Mucosa of rectum (tissue), 2 donors: ENCODE measurements around the gene PLCG2.
"Not testable (repeated sequence)": the region's sequence is repeated elsewhere in the genome, so short reads cannot be mapped to it uniquely, and the experiment has no call there.

Source experiments
- H3K27ac ChIP-seq, 2 donors: one replicate each; pipeline ENCODE4 v1.7.0; 2013; ENCODE audit warnings: inconsistent platforms in 2 of 2, low read depth in 2 of 2, low read length in 2 of 2
- H3K27me3 ChIP-seq, 2 donors: one replicate each; pipeline ENCODE4 v1.7.0; 2013; ENCODE audit warnings: low read length in 2 of 2; ENCODE audit not compliant: control insufficient read depth in 2 of 2, insufficient read depth in 2 of 2
- H3K36me3 ChIP-seq, 2 donors: one replicate each; pipeline ENCODE4 v1.7.0; 2013; ENCODE audit warnings: low read length in 2 of 2; ENCODE audit not compliant: control insufficient read depth in 2 of 2, insufficient read depth in 2 of 2
- H3K4me1 ChIP-seq, 2 donors: one replicate each; pipeline ENCODE4 v1.7.0; 2013; ENCODE audit warnings: low read length in 2 of 2, mild to moderate bottlenecking in 1 of 2; ENCODE audit not compliant: control insufficient read depth in 2 of 2, insufficient read depth in 2 of 2
- H3K4me3 ChIP-seq, 2 donors: one replicate each; pipeline ENCODE4 v1.7.0; 2013; ENCODE audit warnings: low read length in 2 of 2
- H3K9ac ChIP-seq, 2 donors: one replicate each; pipeline ENCODE4 v1.7.0; 2013; ENCODE audit warnings: low read length in 2 of 2, low read depth in 1 of 2, mild to moderate bottlenecking in 1 of 2
- H3K9me3 ChIP-seq, 2 donors: one replicate each; pipeline ENCODE4 v1.7.0; 2013; ENCODE audit warnings: low read length in 2 of 2; ENCODE audit not compliant: control insufficient read depth in 2 of 2
- donor health status: healthy.
- donor health status: Normal muscosa, but diverticular disease.

The PLCG2 gene

DNA sequence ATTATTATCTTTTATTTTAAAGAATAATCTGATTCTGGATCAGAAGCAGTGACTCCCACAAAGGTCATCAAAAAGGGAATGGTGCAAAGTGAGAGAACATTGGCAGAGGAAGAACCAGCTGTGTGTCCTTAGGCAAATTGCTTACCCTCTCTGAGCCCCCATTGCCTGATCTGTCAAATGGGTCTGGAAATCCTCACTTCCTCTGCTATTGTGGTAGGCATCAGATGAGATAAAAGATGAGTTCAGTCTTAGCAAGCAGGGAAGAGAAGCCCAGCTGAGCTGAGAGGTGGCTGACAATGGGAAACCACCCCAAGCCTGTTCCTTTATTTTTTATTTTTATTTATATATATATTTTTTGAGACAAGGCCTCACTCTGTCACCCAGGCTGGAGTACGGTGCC lies 24.2 kb upstream of the PLCG2 start:
- H3K27me3 ChIP-seq: peaks cover 0 to 2% of the 10 kb centered on the region in 2 donors
- H3K27ac ChIP-seq: no peak overlapping the region
- no peak overlapping the region for H3K9ac ChIP-seq
- H3K36me3 ChIP-seq: no peaks in the 10 kb centered on the region
- H3K4me3 ChIP-seq: no peak overlapping the region
- H3K4me1 ChIP-seq: peaks cover 0 to 10% of the 10 kb centered on the region in 2 donors
- no peaks in the 10 kb centered on the region for H3K9me3 ChIP-seq

DNA sequence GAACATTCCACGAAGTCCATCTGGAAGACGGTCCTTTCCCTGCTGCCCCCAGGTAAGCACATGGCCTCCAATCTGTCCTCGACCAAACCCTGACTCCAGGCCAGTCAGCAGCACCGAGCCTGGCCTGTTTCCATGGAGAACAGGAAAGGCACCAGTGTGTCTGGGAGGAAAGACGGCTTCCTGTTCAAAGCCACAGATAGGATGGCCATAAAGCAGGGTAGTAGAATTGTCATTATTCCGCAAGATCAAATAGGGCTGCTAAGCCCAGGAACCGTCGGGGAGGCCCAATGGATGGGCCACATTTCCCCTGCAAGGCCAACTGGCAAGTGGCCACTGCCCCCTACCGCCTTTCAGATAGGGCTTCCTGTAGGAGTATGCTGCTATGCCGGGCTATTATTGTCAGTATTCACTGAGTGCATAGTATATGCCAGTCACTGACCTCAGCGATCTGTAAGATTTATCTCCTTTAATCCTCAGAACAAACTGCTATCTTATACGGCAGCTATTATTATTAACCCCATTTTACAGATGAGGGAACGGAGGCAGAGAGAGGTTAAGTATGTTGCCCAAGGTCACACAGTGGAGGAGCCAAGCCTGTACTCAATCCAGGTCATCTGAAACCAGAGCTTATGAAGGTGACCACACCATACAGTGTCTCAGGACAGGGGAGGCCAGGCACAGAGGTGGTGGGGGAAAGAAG lies 23.0 kb upstream of the PLCG2 start:
- no peaks in the 10 kb centered on the region for H3K9me3 ChIP-seq
- no peak overlapping the region for H3K9ac ChIP-seq
- H3K27ac ChIP-seq: no peak overlapping the region
- no peaks in the 10 kb centered on the region for H3K36me3 ChIP-seq
- peaks cover 0 to 2% of the 10 kb centered on the region in 2 donors for H3K27me3 ChIP-seq
- H3K4me1 ChIP-seq: peaks cover 0 to 10% of the 10 kb centered on the region in 2 donors
- no peak overlapping the region for H3K4me3 ChIP-seq

DNA sequence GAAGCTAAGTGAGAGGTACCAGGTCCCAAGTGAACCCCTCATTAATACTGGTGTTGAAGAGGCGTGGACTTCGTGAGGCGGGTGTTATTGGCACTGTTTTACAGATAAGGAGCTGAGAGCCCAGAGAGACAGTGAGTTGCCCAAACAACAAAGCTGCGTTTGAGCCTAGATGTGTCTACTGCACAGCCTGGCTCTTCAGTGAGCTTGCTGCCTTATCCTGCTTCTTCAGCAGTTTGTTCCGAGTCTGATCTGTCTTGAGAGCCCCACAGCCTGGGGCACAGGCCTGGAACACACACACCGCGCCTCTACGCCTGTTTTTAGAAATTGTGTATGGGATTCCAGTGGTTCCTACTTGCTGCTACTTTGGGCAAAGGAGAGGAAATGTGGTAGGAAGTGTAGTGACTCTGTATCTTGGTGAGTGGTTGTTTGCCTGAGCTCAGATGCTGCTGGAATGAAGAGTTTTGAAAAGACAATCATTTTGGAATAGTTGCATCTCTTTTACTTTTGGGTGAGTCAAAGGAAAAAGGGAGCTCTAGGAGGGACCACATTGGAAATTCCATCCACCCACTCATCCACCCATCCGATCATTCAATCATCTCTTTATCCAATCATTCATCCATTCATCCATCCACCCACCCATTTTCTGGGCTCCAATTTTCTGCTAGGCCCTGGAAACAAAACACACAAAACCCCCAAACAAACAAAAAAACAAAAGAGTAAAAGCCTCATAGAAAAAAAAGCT lies 22.3 kb upstream of the PLCG2 start:
- no peaks in the 10 kb centered on the region for H3K36me3 ChIP-seq
- no peak overlapping the region for H3K4me3 ChIP-seq
- H3K27me3 ChIP-seq: peaks cover 0 to 2% of the 10 kb centered on the region in 2 donors
- no peak overlapping the region for H3K27ac ChIP-seq
- peaks cover 0 to 10% of the 10 kb centered on the region in 2 donors for H3K4me1 ChIP-seq
- H3K9me3 ChIP-seq: no peaks in the 10 kb centered on the region
- H3K9ac ChIP-seq: no peak overlapping the region

DNA sequence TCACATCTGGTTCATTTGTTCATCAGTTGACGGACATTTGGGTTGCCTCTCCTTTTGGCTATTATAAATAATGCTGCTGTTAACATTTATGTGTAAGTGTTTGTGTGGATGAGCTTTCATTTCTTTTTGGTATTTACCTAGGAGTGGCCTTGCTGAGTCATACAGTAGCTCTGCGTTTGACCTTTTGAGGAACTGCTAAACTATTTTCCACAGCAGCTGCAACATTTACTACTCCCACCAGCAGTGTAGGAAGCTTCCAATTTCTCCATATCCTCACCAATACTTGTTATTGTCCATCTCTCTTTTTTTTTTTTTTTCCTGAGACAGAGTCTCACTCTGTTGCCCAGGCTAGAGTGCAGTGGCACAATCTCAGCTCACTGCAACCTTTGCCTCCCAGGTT lies 20.7 kb upstream of the PLCG2 start:
- Histone ChIP-seq H3K9me3 (no peaks in the 10 kb centered on the region), H3K4me3 (no peak overlapping the region), H3K27ac (no peak overlapping the region), H3K9ac (no peak overlapping the region), H3K27me3 (peaks cover 0 to 2% of the 10 kb centered on the region in 2 donors), H3K36me3 (no peaks in the 10 kb centered on the region), H3K4me1 (peaks cover 0 to 5% of the 10 kb centered on the region in 2 donors)

DNA sequence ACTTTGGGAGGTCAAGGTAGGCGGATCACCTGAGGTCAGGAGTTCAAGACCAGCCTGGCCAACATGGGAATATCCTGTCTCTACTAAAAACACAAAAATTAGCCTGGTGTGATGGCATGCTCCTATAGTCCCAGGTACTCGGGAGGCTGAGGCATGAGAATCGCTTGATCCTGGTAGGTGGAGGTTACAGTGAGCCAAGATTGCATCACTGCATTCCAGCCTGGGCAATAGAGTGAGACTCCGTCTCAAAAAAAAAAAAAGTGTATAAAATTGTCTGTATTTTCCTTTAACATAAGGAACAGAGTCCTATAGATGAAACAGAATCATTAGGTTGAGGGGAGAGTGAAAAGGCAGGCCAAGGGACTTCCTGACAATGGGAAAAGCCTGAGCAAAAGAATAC lies 16.8 kb upstream of the PLCG2 start:
- H3K27me3 ChIP-seq: peaks cover 8 to 26% of the 10 kb centered on the region in 2 donors

DNA sequence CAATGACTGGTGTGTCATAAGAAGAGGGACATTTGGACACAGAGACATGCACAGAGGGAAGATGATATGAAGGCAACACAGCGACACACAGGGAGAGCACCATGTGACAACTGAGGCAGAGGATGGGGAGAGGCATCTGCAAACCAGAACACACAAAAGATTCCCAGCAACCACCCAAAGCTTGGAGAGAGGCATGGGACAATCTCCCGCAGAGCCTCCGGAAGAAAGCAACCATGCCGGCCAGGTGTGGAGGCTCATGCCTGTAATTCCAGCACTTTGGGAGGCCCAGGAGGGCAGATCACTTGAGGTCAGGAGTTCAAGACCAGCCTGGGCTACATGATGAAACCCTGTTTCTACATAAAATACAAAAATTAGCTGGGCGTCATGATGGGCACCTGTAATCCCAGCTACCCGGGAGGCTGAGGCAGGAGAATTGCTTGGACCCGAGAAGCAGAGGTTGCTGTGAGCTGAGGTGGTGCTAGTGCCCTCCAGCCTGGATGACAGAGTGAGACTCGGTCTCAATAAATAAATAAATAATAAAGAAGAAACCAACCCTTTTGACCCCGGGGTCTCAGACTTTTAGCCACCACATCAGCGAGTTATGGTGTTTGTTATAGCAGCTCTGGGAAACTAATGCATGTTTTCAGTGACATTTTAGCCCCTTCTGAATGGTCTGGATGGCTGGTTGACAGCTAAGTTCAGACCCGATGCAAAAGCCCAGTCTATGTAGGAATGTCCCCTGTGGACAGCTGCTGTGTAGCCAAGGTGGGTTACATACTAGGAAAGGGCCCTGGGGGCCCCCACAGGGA lies 13.8 kb upstream of the PLCG2 start:
- Histone ChIP-seq H3K4me1 (peaks cover 0 to 2% of the 10 kb centered on the region in 2 donors), H3K27ac (no peak overlapping the region), H3K9me3 (no peaks in the 10 kb centered on the region), H3K27me3 (peaks cover 8 to 37% of the 10 kb centered on the region in 2 donors), H3K36me3 (no peaks in the 10 kb centered on the region), H3K9ac (no peak overlapping the region), H3K4me3 (no peak overlapping the region)

More for the DNA sequence above, 16.8 kb upstream of the PLCG2 start:
- H3K9ac ChIP-seq, H3K4me1 ChIP-seq, H3K27ac ChIP-seq, H3K36me3 ChIP-seq, H3K4me3 ChIP-seq, H3K9me3 ChIP-seq: not testable (repeated sequence)

DNA sequence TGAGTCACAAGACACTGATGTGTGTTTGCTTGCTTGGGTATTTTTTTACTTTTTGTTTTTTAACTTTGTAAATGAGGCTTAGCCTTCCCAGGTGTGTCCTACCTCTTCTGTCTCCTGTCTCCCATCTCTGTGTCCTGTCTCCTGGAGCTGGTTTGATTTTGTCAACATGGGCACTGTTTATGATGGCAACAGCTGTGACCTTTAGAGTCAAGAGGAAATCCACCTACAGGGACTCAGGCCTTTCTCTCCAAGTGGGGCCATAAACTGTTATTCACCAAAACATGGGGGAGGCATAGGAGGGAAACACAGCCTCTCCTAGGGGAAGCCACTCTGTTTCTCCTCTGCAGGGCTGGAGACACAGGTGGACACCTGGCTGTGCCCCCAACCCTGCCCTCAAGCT lies 13.1 kb upstream of the PLCG2 start:
- Histone ChIP-seq H3K27me3 (peaks cover 10 to 39% of the 10 kb centered on the region in 2 donors), H3K4me1 (peaks cover 0 to 2% of the 10 kb centered on the region in 2 donors), H3K27ac (no peak overlapping the region), H3K9ac (no peak overlapping the region), H3K4me3 (no peak overlapping the region), H3K36me3 (no peaks in the 10 kb centered on the region), H3K9me3 (no peaks in the 10 kb centered on the region)

DNA sequence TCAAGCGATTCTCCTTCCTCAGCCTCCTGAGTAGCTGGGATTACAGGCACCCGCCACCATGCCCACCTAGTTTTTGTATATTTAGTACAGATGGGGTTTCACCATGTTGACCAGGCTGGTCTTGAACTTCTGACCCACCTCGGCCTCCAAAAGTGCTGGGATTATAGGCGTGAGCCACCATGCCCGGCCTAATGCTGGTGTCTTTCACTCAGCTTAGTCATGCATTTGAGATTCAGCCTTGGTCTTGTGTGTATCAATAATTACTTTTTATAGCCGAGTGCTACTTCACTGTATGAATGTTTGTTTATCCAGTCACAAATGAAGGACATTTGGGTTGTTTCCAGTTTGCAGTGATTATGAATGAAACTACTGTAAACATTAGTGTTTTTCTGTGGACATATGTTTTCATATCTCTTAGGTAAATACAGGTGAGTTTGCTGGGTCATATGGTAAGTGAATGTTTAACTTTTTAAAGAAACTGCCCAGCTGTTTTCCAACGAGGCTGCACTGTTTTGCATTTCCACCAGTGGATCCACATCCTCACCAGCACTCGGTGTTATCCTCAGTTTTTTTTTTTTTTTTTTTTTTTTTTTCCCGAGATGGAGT lies 11.0 kb upstream of the PLCG2 start:
- Histone ChIP-seq H3K27ac (no peak overlapping the region), H3K27me3 (peaks cover 16 to 46% of the 10 kb centered on the region in 2 donors), H3K9me3 (no peaks in the 10 kb centered on the region), H3K36me3 (no peaks in the 10 kb centered on the region), H3K4me1 (peaks cover 0 to 2% of the 10 kb centered on the region in 2 donors), H3K9ac (no peak overlapping the region), H3K4me3 (no peak overlapping the region)

DNA sequence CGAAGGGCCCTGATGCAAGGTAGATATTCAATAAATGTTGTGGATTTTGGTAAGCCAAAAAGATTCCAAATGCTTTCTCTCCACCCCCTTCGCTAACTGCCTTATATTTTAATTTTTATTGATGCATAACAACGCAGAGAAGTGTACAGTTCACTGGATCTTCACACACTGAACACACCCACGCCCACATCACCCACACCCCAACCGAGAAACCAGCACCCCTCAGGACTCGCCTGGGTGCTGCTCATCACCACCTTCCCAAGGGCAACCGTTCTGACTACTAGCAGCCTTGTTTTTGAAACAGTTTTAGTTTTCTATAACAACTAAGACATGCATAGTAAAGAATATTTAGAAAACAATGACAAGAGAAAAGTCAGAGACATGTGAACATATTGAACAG lies 9.1 kb upstream of the PLCG2 start:
- no peaks in the 10 kb centered on the region for H3K9me3 ChIP-seq
- no peaks in the 10 kb centered on the region for H3K36me3 ChIP-seq
- peaks cover 0 to 2% of the 10 kb centered on the region in 2 donors for H3K4me1 ChIP-seq
- H3K27ac ChIP-seq: no peak overlapping the region
- no peak overlapping the region for H3K9ac ChIP-seq
- H3K27me3 ChIP-seq: peaks cover 18 to 44% of the 10 kb centered on the region in 2 donors
- H3K4me3 ChIP-seq: no peak overlapping the region
